Activated effector memory CD4-positive, alpha-beta T cell treated with Interleukin-2 at 50 U/mL for 16 hours (primary cell): ENCODE data around the gene SIAH1.
A peak's percentile ranks its signal among the peaks of the same experiment; 100 is the strongest.
"Not testable (repeated sequence)": the region's sequence is repeated elsewhere in the genome, so short reads cannot be mapped to it uniquely, and the experiment has no call there.

ENCODE experiments used
- DNase-seq: peaks from one replicate; pipeline ENCODE4 v3.0.0-alpha.2; 2020

SIAH1 gene

DNA sequence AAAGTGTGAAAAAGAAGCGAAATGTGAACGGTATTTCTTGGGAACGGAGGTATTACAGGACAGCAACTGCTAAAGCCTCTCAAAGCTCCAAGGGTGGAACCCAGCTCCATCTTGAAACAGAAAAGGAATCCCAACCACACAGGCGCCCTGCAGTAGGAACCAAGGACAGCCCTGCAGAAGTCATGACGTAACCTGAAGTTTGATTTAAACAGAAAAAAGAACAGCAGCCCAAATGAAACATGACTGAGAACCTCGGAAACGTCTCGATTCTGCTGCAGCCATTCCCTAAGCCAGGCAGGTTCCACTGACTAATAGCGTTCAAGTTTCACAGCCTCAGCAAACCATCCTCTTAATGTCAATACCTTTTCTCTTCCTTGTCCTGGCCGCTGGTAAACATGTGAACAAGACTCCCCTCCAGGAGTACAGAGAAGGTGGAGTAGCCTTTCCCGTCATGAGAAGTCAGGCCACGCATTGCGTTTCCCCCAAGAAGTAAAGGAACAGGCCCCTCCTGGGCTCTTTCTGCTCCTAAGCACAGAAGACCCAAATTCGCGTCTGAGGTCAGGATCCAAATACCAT is 20.1 kb downstream of the SIAH1 start:
- DNase-seq: no peak

DNA sequence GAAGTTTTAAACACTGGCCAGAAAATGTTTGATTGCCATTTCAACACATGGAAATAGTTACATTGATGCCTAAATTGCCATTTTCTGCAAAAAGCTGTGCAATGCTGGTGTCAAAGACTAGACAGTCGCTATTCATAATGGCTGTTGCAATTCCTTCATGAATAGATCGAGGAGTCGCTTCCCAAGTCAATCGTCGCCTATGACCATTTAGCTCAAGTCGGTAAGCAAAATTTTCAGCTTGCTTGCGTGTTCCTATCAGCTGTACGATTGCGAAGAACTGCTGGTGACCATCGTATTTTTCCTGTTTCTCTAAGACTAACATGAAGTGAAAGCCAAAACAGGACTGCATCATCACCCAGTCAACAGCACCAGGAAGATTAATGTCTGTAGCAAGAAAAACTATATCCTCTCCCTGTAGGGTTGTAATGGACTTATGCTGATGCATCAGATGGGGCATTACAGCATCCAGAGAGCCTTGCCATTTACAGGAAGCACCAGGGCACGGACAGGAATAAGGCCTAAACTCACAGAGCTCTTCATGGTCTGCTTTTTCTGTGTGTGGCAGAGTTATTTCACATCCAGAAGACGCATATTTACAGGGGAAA is 23.6 kb downstream of the SIAH1 start:
- no peak for DNase-seq

DNA sequence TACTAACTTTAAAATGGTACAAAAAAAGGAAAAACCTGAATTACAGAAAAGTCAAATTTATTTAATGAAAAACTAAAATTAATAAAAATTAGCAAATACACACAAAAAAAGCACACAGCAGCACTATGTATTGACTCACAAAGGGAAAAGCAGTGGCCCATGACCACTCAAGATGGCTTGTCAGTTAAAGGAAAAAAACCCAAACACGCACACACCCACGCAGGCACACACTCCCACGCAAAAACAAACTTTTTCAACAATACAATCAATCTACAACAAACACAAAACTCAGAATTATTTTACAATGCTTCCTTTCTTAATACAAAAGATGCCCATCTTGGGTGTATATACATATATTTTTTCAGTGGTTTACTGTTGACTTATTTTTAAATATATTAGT is 24.2 kb downstream of the SIAH1 start:
- DNase-seq: no peak

DNA sequence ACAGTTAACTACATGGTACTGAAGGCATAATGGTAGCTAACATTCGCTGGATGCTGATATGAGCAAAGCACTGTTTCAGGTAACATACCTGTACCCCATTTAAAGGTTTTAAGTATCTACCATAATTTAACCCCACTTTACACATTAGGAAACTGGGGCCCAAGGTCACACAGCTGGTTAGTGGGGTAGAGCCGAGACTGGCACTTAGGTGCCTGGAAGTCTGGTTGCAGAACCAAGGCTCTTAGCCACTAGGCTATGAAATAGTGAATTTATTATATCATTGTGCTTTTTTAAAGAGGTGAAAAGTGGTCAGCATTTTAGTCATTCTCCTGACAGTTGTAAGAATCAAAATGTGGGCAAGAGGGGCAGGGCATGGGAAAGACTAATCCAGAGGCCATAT is 25.2 kb downstream of the SIAH1 start:
- no peak for DNase-seq

DNA sequence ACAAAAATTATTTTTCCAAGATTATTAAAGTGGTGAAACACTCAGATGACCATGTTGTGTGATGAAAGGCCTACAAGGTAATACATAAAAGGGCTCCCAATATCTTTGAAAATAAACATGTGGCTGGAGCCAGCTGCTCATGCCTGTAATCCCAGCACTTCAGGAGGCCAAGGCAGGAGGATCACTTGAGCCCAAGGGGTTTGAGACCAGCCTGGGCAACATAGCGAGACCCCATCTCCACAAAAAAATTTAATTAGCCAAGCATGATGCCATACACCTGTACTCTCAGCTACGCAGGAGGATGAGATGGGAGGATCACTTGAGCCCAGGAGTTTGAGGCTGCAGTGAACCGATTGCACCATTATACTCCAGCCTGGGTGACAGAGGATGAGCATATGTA is 26.8 kb downstream of the SIAH1 start:
- no peak for DNase-seq

DNA sequence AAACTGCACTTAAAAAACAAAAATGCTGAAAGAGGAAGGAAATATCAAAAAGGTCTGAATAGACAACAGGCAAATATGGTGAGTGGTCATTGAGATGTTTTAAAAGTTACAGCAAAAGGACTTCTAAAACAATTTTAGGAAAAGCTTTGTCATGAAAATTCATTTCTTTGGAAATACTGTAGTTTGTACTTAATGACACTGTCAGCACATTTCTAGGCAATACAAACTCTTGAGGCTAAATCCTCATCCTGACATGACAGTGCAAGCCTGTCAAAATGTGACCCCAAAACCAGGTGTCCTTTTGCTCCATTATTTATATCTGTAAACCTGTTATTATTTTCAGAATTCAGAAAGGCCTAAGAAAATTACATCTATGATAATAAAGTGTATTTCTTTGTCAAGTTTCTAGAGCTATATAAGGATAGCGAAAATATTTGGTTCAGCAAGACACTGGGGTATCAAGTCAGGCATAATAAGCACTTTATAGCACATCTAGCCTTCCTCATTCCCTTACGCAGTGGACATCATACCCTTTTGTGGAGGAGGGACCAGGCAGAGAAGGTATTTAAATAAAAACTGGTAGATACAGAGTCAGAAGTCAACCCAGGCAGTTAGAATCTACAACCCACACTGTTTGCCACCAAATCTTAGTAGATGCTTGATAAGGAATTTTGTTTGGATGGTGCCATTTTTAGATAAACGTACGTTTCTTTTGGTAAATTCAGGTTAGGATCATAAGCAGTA is 28.4 kb downstream of the SIAH1 start:
- no peak for DNase-seq

DNA sequence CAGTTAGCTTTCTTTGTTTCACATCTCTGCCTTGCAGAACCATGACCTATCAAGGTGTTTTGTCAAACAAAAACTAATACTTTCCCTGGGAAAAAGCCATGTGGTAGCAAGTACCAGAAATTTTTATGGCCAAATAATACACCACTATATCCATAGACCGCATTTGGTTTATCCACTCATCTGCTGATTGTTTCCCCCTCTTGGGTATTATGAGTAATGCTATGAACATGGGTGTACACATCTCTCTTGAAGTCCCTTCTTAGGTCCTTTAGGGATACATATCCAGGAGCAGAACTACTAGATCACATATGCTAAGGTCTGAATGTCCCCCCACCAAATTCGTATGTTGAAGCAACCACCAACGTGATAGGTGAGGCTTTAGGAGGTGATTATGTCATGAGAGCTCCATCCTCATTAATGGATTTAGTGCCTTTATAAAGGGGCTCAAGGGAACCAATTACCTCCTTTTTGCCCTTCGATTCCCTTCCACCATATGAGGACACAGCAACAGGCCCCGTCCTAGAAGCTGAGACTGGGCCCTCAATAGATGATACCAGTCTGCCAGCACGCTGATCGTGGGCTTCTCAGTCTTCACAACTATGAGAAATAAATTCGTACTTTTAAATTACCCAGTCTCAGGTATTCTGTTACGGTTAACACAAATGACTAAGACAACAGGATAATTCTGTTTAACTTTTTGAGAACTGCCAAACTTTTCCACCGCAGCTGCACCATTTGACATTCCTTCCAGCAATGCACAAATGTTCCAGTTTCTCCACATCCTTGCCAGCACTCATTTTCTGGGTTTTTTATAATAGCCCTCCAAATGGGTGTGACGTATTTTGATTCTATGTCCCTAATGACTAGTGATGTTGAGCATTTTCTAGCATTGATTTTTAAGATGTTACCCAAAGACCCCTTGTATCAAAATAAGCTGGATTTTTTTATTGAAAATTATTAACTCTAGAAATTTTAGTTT is 30.0 kb downstream of the SIAH1 start:
- DNase-seq: no peak

DNA sequence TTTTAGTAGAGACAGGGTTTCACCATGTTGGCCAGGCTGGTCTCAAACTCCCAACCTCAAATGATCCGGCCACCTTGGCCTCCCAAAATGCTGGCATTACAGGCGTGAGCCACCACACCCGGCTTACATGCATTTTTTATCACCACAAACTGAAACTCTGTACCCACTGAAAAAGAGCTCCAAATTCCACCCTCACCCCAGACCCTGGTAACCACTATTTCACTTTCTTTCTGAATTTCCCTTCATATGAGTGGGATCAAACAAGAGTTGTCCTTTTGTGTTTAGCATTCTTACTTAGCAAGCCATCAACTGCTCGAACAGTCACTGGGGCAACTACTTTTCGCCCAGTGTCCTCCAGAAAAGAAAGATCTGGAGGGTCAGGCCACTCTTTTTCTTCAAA is 30.8 kb downstream of the SIAH1 start:
- not testable (repeated sequence) for DNase-seq

DNA sequence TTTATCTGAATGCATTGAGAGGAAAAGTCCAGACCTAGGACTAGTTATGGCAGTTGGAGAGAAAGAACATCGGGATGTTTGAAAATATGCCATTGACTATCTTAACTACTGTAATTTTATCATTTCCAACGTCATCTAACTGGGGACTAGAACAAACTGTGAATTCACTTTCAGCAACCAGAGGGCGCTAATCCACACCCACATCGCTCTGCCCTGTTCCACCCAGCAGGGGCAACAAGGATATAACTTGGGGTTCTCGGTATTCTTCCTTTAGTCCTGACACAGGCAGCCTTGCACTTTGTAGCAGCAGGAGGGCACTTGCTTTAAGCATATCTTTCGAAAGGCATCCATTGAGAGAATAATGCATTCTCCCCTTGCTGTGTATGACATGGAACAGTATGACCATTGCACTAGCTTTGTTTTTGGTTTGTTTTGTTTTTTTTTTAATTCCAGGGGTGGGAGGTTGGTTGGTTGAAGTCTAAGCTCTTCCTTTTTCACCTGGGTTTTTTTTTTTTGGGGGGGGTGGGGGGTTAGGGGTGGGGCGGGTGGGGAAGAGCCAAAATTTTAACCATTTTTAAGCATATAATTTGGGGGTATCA is 31.5 kb downstream of the SIAH1 start:
- peak; percentile 44 for DNase-seq

DNA sequence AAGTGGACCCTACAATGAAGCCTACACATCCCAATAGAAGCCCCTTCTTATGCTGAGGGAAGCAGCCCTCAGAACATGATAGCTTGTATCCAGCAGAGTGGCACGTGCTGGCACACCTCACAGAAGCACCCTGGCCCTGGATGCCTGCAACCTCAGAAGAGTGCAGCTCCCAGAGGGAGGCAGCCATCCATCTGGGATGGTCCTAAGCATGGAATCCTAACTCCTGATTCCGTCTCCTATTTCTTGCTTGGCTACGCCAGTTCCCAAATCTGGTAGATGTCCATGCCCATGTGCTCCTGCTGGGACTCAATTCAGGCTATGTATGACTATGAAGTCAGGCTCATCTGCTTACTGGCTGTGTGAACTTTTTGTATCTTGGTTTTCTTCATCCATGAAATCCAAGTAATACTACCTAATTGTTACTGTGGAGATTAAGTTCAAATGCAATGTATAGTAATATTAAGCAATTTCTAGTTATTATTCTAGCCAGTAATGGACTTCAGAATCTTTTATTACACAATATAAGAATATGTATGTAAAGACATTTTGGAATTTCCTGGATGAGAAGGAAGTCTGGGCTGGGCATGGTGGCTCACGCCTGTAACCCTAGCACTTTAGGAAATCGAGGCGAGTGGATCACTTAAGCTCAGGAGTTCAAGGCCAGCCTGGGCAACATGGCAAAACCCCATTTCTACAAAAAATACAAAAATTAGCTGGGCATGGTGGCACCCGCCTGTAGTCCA is 32.4 kb downstream of the SIAH1 start:
- DNase-seq: no peak

DNA sequence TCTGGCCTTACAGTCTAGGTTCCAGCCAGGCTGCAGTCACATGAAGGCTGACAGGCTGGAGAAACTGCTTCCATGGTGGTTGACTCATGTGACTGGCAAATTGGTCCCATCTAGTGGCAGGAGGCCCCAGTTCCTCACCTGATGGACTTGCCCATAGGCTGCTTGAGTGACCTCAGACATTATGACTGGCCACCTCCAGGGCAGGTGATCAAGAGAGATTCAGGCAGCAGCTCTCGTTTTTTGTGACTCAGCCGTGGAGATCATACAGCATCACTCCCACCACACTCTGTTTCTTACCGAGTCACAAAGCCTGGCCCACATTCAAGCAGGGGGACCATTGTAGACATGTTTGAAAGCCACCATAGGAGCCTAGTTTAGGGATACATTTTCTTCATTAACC is 34.5 kb downstream of the SIAH1 start:
- no peak for DNase-seq

DNA sequence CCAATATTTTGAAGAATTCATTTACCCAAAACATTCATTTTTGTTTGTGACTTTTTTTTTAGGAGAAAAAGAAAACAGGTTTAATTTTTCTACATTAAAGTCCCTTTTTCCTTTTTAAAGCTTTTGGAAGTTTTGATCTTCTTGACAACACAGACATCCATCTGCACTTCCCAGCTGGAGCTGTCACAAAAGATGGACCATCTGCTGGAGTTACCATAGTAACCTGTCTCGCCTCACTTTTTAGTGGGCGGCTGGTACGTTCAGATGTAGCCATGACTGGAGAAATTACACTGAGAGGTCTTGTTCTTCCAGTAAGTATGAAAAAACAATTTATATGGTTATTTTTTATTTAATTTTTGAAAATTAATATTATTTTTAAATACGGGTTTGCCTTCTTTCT is 37.2 kb downstream of the SIAH1 start:
- no peak for DNase-seq

DNA sequence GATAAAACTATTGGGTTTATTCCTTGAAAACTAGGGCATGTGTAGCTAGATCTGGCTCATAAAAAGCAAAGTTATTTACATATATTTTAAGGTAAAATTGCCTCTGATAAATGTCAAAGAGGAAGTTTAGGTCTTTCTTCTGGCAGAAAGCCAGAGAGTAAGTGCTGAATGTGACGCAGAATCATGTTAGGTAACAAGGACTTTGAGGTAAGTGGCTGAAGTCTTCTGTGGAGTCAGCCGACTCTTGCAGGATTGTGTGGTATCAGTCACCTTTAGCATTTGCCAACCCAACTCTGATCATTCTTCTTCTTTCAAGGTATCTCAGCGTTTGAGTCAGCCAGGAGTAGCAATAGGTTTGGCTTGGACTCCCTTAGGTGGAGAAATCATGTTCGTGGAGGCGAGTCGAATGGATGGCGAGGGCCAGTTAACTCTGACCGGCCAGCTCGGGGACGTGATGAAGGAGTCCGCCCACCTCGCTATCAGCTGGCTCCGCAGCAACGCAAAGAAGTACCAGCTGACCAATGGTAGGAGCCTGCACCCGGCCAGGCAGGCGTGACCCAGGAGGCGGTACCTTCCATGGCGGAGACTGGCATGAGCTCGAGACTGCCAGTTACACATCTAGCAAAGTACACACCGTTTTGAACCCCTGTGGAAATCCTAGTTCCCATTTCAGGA is 37.9 kb downstream of the SIAH1 start:
- DNase-seq: no peak

DNA sequence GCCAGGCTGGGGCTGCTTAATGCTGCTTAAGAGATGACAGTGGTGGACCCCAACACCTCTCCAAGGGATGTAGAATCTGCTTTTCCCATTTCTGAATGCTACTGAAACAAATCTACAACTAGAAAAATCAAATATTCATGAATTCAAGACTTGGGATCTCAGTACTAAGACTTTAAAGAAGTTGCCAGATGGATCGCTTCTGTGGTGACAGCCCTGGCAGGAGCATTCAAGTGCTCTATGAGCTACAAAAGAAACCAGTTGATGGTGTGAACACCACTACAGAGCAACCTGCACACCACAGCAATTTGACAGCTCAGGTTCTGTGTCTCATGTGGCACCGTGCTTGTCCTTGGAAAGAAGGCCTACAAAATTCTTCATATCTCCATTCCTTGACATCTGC is 42.6 kb downstream of the SIAH1 start:
- no peak for DNase-seq

DNA sequence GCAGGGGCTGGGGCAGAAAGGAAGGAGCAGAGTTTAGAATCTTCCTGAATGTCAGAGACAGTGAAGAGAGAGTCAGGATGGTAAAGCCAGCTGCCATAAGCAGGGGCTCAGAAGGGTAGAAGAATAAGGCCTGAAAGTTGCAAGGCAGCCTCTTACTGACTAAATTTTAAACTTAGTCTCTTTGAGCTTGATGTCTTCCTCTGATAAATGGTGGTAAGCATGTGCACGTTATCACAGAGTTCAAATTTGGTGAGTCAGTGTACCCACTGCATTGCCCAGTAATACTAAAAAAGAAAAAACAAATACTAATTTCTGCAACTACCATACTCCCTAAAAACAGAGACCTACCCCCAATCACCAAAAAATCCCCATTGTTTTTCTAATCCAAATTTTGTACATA is 45.2 kb downstream of the SIAH1 start:
- no peak for DNase-seq

DNA sequence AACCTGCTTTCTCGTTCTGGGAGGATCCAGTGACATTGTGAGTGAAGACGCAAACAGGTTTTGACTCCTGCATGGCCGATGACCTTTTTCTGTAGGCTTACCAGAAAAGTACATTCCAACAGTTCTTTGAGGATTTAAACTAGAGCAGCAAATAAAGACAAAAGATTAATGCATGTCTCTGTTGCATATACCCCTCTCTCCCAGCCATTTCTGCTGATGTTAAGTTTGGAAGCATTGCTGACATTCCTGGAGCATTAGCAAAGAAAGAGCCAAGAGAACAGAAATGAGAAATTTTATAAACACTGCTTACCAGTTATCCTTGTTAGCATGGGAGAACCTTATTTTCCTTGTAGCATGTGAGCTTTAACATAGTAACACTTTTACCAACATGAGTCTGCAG is 49.3 kb downstream of the SIAH1 start:
- DNase-seq: no peak

DNA sequence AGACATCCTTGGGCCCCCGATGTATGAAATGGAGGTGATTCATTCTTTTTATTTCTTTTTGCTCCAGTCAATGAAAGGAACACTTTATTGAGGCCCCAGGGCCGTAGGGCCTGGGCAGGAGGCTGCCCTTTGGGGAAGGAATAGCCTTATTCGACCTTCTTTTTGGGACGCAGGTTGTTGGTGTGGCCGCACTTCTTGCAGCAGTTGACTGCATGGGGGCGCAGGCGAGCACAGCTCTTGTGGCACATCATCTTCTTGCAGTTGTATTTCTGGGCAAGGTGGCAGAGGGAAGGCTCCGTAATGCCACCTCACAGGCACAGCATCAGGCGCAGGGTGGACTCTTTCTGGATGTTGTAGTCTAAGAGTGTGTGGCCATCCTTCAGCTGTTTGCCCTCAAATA is 50.9 kb downstream of the SIAH1 start:
- no peak for DNase-seq

DNA sequence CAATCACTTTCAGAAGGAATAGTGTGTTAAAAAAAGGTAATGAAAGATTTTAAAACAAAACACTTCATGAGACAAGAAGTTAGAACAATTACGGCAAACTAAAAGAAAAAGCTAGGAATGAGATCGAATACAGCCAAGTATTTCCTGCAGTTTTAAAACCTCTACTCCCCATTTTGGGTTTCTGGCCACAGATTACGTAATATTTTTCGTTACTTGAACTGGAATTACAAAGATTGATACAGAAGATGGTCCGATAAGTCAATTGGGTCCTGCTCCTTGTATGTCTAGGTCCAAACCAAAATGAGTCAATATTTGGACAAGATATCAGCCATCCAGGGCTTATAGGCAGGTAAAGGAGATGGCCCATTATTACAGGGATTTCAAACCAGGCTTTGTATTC is 52.2 kb downstream of the SIAH1 start:
- DNase-seq: no peak

DNA sequence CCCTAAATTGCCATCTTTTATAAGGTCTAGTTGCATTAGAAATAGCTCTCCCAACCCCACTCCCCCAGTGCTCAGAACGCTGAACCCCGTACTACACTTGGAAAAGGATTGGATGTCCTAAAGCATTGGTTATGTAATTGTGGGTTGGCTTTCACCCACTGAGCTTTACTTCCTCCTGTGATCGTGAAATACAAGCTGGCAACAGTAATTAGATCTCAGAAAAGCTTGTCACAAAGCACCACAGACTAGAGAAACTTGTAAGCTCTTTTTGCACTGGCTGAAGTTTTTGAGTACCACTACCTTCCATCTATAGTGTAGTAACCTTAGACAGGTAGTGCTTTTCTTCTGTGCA is 54.4 kb downstream of the SIAH1 start:
- no peak for DNase-seq

DNA sequence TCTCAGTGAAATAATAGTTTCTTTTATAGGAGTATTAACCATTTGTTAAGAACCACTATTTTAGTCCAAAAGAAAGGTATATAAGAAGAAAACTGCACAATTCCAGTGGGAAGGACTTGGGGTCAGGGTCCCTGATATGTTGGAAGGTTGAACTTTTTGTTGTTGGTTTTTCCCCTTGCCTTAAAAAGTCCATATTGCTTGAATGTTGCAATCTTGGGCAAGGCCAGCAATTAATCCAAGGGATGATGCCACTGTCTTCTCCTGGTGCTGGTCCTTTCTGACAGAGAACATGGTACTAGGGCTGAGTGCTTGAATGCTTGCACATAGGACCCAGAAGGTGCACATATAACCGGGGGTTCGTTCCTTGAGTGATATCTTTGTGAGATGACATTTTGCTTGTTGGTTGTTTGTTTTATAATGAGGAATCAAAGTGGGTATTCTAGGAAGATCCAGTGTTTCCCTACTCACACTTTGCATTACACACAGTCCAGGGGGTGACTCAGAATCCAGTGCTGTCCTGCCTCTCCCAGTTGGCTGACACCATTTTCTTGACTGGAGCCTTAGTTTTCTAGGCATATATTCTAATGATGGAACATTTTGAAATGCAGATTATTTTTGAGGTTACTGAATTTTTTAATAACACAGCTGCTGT is 54.9 kb downstream of the SIAH1 start:
- DNase-seq: no peak

DNA sequence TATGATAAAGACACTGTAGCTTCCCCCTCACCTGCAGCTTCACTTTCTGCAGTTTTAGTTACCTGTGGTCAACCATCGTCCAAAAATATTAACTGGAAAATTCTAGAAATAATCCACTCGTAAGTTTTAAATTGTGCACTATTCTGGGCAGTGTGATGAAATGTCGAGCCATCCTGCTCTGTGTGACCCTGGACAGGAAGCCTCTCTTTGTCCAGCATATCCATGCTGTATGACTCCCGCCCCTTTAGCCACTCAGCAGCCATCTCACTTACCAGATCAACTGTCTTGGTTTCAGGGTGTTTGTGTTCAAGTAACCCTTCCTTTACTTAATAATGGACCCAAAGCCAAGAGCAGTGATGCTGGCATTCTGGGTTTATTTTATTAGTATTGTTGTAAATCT is 56.1 kb downstream of the SIAH1 start:
- no peak for DNase-seq
